Transverse colon (tissue), 4 donors: Measurements from ENCODE around the gene ARL4C.

Source experiments
- CTCF ChIP-seq, 5 experiments: fragments of 200-600 bp in 3 of 5; fragments of 450-650 bp in 2 of 5; sonication (generic) in 3 of 5; IDR thresholded peaks; 1 replicate in 2 of 5; 2 replicates in 3 of 5; pipeline ENCODE4 v1.5.1; 2016 to 2017; ENCODE audit warnings: antibody characterized with exemption in 5 of 5, inconsistent platforms in 3 of 5, mild to moderate bottlenecking in 2 of 5, moderate library complexity in 1 of 5
- EP300 ChIP-seq: sonication (generic); formaldehyde crosslinking; IDR thresholded peaks from one replicate; pipeline ENCODE4 v1.6.1; 2017; ENCODE audit warnings: antibody characterized with exemption, low read depth
- POLR2A ChIP-seq: fragments of 450-650 bp; IDR thresholded peaks from one replicate; pipeline ENCODE4 v1.6.1; 2016; ENCODE audit warnings: antibody characterized with exemption, mild to moderate bottlenecking, moderate library complexity
- POLR2AphosphoS5 ChIP-seq, 3 donors: sonication (generic); formaldehyde crosslinking; IDR thresholded peaks; one replicate each; pipeline ENCODE4 v1.6.1; 2016; ENCODE audit warnings: antibody characterized with exemption in 3 of 3

DNA sequence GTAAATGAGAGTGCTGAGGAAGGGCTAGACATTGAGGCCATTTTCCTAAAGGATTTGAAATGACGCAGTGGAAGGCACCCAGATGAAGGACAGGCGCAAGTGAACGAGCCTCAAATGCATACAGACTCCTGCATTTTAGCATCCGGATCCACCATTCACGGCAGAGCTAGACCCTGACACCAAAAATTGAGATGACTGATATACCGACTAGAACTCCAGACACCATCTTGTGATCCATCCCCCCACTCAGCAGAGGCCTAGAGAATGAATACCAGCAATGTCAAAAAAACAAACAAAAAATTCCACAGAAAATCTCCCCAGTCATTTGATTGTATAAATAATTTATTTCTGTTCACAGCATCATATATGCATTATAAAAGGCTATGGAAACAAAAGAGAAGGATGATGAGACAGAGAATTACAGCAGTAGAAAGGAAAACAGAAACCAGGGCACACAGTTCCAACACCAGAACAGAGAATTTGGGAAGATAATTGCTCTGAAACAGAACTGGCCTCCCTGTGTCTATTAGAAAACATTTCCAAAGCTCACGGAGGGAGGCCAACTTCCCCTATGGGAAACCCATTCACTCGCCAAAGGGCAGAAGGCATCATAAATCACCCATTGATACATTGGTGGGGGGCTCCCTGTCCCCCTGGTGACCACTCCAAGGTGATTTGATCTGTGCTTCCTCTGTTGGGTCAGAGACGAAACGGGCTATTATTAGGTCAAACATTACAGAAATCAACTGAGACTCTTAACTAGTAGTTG is 4.0 kb downstream of the ARL4C start:
- no peak for TF ChIP-seq POLR2AphosphoS5 (IDR thresholded peaks at IDR 0.05)
- no peak for TF ChIP-seq CTCF (IDR thresholded peaks at IDR 0.05)
- TF ChIP-seq POLR2A, result no peak
- TF ChIP-seq EP300, result no peak
